IMR-90 (cell line): ENCODE measurements around the gene ARHGAP32. TPM values are rescaled to one million over a fixed set of nuclear protein-coding genes. Genes with fewer than 3 reads are reported as not detected.

Experiments
- ATAC-seq: fragments of 200-7000 bp; cut with Tn5 transposase; 2 replicates; pipeline ENCODE4 v1.9.1; 2020; ENCODE audit warnings: low read depth, mild to moderate bottlenecking, moderate library complexity
- BruUV-seq: library from RNA; stranded (reverse); fragments of 400-500 nt; replicated peaks from 2 replicates; lab custom pipeline; 2021; lab: Mats Ljungman, UMichigan
- CTCF ChIA-PET: fragments of 300-600 bp; formaldehyde crosslinking; extraction: SDS; loops from one replicate; lab custom pipeline; 2021; ENCODE audit warnings: antibody characterized with exemption; lab: Yijun Ruan, JAX
- POLR2A ChIA-PET: fragments of 300-600 bp; sonication (Branson Sonifier 250); formaldehyde crosslinking; loops from one replicate; lab custom pipeline; 2022; ENCODE audit warnings: antibody characterized with exemption; ENCODE audit not compliant: unreplicated experiment; lab: Charles Lee
- DNase-seq: peaks from one replicate; pipeline ENCODE4 v3.0.0; 2013
- H2AFZ ChIP-seq: replicated peaks from 2 replicates; pipeline ENCODE3; 2013; ENCODE audit warnings: low read length, mild to moderate bottlenecking; ENCODE audit not compliant: poor library complexity
- H2AK5ac ChIP-seq: 2 replicates; pipeline ENCODE4 v1.6.1; 2013; ENCODE audit warnings: low read depth, low read length, inconsistent platforms
- H2AK9ac ChIP-seq: replicated peaks from 2 replicates; pipeline ENCODE3; 2013; ENCODE audit warnings: mild to moderate bottlenecking, low read depth, low read length, moderate library complexity; ENCODE audit not compliant: poor library complexity
- H2BK120ac ChIP-seq: 2 replicates; pipeline ENCODE4 v1.6.1; 2013; ENCODE audit warnings: low read depth, low read length, inconsistent platforms
- H2BK15ac ChIP-seq: 3 replicates; pipeline ENCODE4 v1.6.1; 2013; ENCODE audit warnings: low read depth, low read length, inconsistent platforms
- H2BK20ac ChIP-seq: 2 replicates; pipeline ENCODE4 v1.6.1; 2013; ENCODE audit warnings: low read depth, mild to moderate bottlenecking, inconsistent platforms, low read length, moderate library complexity
- H2BK5ac ChIP-seq: 2 replicates; pipeline ENCODE4 v1.6.1; 2013; ENCODE audit warnings: mild to moderate bottlenecking, low read depth, low read length, inconsistent platforms; ENCODE audit not compliant: poor library complexity, severe bottlenecking
- H3K14ac ChIP-seq: replicated peaks from 2 replicates; pipeline ENCODE4 v1.6.1; 2013; ENCODE audit warnings: low read depth, low read length, inconsistent platforms
- H3K18ac ChIP-seq: 2 replicates; pipeline ENCODE4 v1.6.1; 2013; ENCODE audit warnings: low read depth, low read length, control low read depth
- H3K23ac ChIP-seq: 2 replicates; pipeline ENCODE4 v1.6.1; 2013; ENCODE audit warnings: low read depth, low read length, inconsistent platforms
- H3K27ac ChIP-seq: 2 replicates; pipeline ENCODE4 v1.5.1; 2013; ENCODE audit warnings: mild to moderate bottlenecking, control low read depth, low read length; ENCODE audit not compliant: insufficient read depth
- H3K27me3 ChIP-seq: 2 replicates; pipeline ENCODE4 v1.6.1; 2013; ENCODE audit warnings: low read length; ENCODE audit not compliant: control insufficient read depth, insufficient read depth
- H3K36me3 ChIP-seq: 2 replicates; pipeline ENCODE4 v1.6.1; 2013; ENCODE audit warnings: low read length, mixed read lengths; ENCODE audit not compliant: control insufficient read depth, insufficient read depth
- H3K4ac ChIP-seq: 2 replicates; pipeline ENCODE4 v1.6.1; 2013; ENCODE audit warnings: low read depth, low read length, inconsistent platforms
- H3K4me1 ChIP-seq: 2 replicates; pipeline ENCODE4 v1.6.1; 2013; ENCODE audit warnings: low read length, mixed read lengths; ENCODE audit not compliant: control insufficient read depth, insufficient read depth
- H3K4me2 ChIP-seq: 2 replicates; pipeline ENCODE4 v1.6.1; 2013; ENCODE audit warnings: low read depth, mild to moderate bottlenecking, control low read depth, low read length, moderate library complexity
- H3K4me3 ChIP-seq: 2 replicates; pipeline ENCODE4 v1.5.1; 2013; ENCODE audit warnings: low read depth, mild to moderate bottlenecking, control low read depth, low read length, moderate library complexity; ENCODE audit not compliant: insufficient read depth
- H3K56ac ChIP-seq: 2 replicates; pipeline ENCODE4 v1.6.1; 2013; ENCODE audit warnings: low read length, inconsistent platforms; ENCODE audit not compliant: insufficient read depth; ENCODE audit errors: extremely low read depth
- H3K79me1 ChIP-seq, 2 experiments: 2 replicates each; pipeline ENCODE4 v1.6.1; 2013; ENCODE audit warnings: low read length in 2 of 2, inconsistent platforms in 1 of 2, low read depth in 1 of 2
- H3K9ac ChIP-seq: 2 replicates; pipeline ENCODE4 v1.6.1; 2013; ENCODE audit warnings: low read depth, low read length, control low read depth
- H3K9me1 ChIP-seq: 2 replicates; pipeline ENCODE4 v1.6.1; 2013; ENCODE audit warnings: low read length, inconsistent platforms; ENCODE audit not compliant: insufficient read depth
- H3K9me3 ChIP-seq: 2 replicates; pipeline ENCODE4 v1.6.1; 2013; ENCODE audit warnings: low read length; ENCODE audit not compliant: control insufficient read depth, insufficient read depth
- H4K20me1 ChIP-seq: 2 replicates; pipeline ENCODE4 v1.6.1; 2013; ENCODE audit warnings: low read length, inconsistent platforms; ENCODE audit not compliant: insufficient read depth
- H4K5ac ChIP-seq: 2 replicates; pipeline ENCODE4 v1.6.1; 2013; ENCODE audit warnings: mild to moderate bottlenecking, low read depth, low read length, control low read depth
- H4K8ac ChIP-seq, 2 experiments: 2 replicates each; pipeline ENCODE4 v1.6.1; 2013; ENCODE audit warnings: low read depth in 2 of 2, low read length in 2 of 2, control low read depth in 1 of 2, inconsistent platforms in 1 of 2
- H4K91ac ChIP-seq: 2 replicates; pipeline ENCODE4 v1.6.1; 2013; ENCODE audit warnings: low read depth, low read length, inconsistent platforms; ENCODE audit not compliant: insufficient read depth
- WGBS, 2 experiments: methylation state at CpG; one replicate each; pipeline versions ENCODE4 v1.1.5 to v1.1.7; 2013; ENCODE audit warnings: missing lambda C conversion rate in 2 of 2; ENCODE audit not compliant: insufficient read length in 1 of 2; ENCODE audit errors: extremely low coverage in 2 of 2; 5-methylcytosine and 5-hydroxymethylcytosine counted together
- dilution Hi-C: fragments of 300-500 bp; cut with HindIII; formaldehyde crosslinking; loops from one replicate; pipeline ENCODE4 v1.14.3; 2018; ENCODE audit warnings: low sequenced_read_pairs; ENCODE audit not compliant: unreplicated experiment
- in situ Hi-C: fragments of 300-500 bp; cut with MboI; formaldehyde crosslinking; loops from 3 replicates; pipeline ENCODE4 v1.14.3; 2019; ENCODE audit warnings: low sequenced_read_pairs, inconsistent platforms, mixed read lengths
- intact Hi-C: fragments of 100-400 bp; cut with micrococcal nuclease; formaldehyde crosslinking; loops from 2 replicates; pipeline ENCODE4 v1.10.0; 2022
- polyA plus RNA-seq, 3 experiments: library from polyadenylated mRNA; depleted of rRNA; stranded (reverse); fragments of >200 nt; gene quantifications; 2 replicates each; pipeline ENCODE4 v1.2.3, GENCODE V29; 2012; ENCODE audit warnings: low replicate concordance in 1 of 3
- total RNA-seq: library from RNA; depleted of rRNA; stranded (reverse); fragments of >200 nt; gene quantifications from 2 replicates; pipeline ENCODE4 v1.2.3, GENCODE V29; 2012
- TF ChIP-seq, protein P1 (sequence below): fragments of 150-350 bp; IDR thresholded peaks from 2 replicates; pipeline ENCODE4 v1.6.1; 2017; ENCODE audit warnings: mild to moderate bottlenecking, antibody characterized with exemption, low read length, low read depth

Gene ARHGAP32
- total and polyA plus RNA-seq, 2 of the 4 experiments (the other 2 are of a cell fraction), result 4.1 to 8.4 TPM

DNA sequence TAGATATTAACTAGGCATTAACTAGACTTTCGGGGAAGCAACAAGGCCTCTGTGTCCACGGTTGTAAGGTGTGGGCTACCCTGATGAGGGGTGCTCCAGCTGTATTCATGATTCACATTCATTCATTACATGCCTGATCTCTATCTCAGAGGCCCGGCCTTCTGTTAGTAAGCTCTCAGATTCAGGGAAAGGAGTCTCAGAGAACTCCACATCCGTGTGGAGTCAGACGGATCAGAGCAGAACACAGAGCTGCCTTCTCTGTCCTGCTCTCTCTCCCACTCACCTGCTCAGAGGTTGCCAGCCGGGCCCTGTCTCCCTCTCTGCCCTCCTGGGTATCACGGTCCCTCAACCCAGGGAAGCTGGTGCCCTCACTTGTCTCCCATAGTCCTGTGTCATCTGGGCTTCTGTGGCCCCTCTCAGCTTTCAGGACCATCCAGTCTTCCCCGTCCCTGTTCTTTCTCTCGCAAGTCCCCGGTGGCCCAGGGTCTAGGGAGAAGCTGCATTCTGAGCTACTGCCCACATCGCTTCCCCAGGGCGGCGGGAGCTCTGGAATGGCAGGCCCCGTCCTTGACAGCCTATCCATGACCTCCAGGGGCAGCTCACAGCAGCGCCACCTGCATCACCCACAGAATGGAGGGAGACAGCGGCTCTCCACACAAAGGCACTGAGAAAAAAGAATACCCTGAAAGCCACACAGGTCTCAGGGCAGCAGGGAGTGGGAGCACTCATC is 253.8 kb downstream of the ARHGAP32 start:
- BruUV-seq, result no TSS peak
- POLR2A ChIA-PET, result no interaction called here

More for the DNA sequence above, 253.8 kb downstream of the ARHGAP32 start:
- no peak overlapping the region for H2BK15ac ChIP-seq
- in situ Hi-C loops (no loop called here), intact Hi-C loops (no loop called here), dilution Hi-C loops (no loop called here)
- H4K20me1 ChIP-seq, result no peaks in the 10 kb centered on the region
- no peak overlapping the region for H2BK20ac ChIP-seq
- H2AFZ ChIP-seq, result no peak overlapping the region
- H2AK5ac ChIP-seq, result no peak overlapping the region
- H2AK9ac ChIP-seq, result no peak overlapping the region
- H3K27me3 ChIP-seq, result peaks cover 41% of the 10 kb centered on the region; the same call in 1 of the 2 replicates
- no peak overlapping the region for H3K14ac ChIP-seq
- TF ChIP-seq, protein P1, sequence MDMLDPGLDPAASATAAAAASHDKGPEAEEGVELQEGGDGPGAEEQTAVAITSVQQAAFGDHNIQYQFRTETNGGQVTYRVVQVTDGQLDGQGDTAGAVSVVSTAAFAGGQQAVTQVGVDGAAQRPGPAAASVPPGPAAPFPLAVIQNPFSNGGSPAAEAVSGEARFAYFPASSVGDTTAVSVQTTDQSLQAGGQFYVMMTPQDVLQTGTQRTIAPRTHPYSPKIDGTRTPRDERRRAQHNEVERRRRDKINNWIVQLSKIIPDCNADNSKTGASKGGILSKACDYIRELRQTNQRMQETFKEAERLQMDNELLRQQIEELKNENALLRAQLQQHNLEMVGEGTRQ, result no peak
- 87% methylated on average over 8 of the region's 16 CpGs; no CpG with 5 or more reads in 1 of the 2 experiments for WGBS, 2 experiments
- H3K79me1 ChIP-seq, result no peaks in the 10 kb centered on the region
- no peak overlapping the region for H3K18ac ChIP-seq
- no peaks in the 10 kb centered on the region for H3K9me1 ChIP-seq
- H3K56ac ChIP-seq, result no peak overlapping the region
- no peak overlapping the region for H4K8ac ChIP-seq
- DNase-seq (no peak), ATAC-seq (no peak)
- H3K9me3 ChIP-seq, result no peaks in the 10 kb centered on the region
- H3K9ac ChIP-seq, result no peak overlapping the region
- no peak overlapping the region for H4K5ac ChIP-seq
- H3K27ac ChIP-seq, result no peak overlapping the region
- H2BK5ac ChIP-seq, result no peak overlapping the region
- H4K91ac ChIP-seq, result no peak overlapping the region
- no peak overlapping the region for H3K4ac ChIP-seq
- no peaks in the 10 kb centered on the region for H3K36me3 ChIP-seq
- H3K4me1 ChIP-seq, result no peaks in the 10 kb centered on the region; the same call in 1 of the 2 replicates
- no peak overlapping the region for H2BK120ac ChIP-seq
- no peak overlapping the region for H3K4me2 ChIP-seq
- CTCF ChIA-PET, result interaction anchor here (1.0 kb wide), 1 partner anchor 18 kb away, joined by 3 read pairs; no protein-coding TSS in a partner anchor
- no peak overlapping the region for H3K4me3 ChIP-seq
- no peak overlapping the region for H3K23ac ChIP-seq
